ENCODE results near the gene NCAPG2. TPM values are rescaled to one million over a fixed set of nuclear protein-coding genes. Genes with fewer than 3 reads are reported as not detected.

NCAPG2 gene
- total RNA-seq, 1 experiment from 2014 or later, result 99.2 TPM

- TF ChIP-seq OVOL2 (CRISPR knock-in tag; IDR thresholded peaks at IDR 0.05; ENCODE audit: borderline replicate concordance) (no peak), JAZF1 (CRISPR knock-in tag; IDR thresholded peaks at IDR 0.05) (no peak), MLX (CRISPR knock-in tag; IDR thresholded peaks at IDR 0.05) (no peak), RELA (CRISPR knock-in tag; IDR thresholded peaks at IDR 0.05; ENCODE audit: borderline replicate concordance) (no peak), SMAD3 (CRISPR knock-in tag; IDR thresholded peaks at IDR 0.05; ENCODE audit: borderline replicate concordance) (no peak), CBFB (CRISPR knock-in tag; IDR thresholded peaks at IDR 0.05; ENCODE audit: low read depth) (no peak), GTF2I (CRISPR knock-in tag; conservative IDR thresholded peaks at IDR 0.05) (no peak), GABPB1 (CRISPR knock-in tag; IDR thresholded peaks at IDR 0.05) (no peak), ZNF317 (CRISPR knock-in tag; IDR thresholded peaks at IDR 0.05; ENCODE audit: borderline replicate concordance, low read depth) (no peak), FOXK1 (CRISPR knock-in tag; IDR thresholded peaks at IDR 0.05) (no peak)
These were observed 55.3 kb downstream of the NCAPG2 start (continued) for GRCh38 chr7:158649279-158649678.

GRCh38 chr7:158648787-158649186, 55.8 kb downstream of the NCAPG2 start:
- Mint-ChIP-seq H3K36me3 (peaks cover 74% of the 10 kb centered on the region), H3K4me1 (no peaks in the 10 kb centered on the region), H3K4me3 (no peak overlapping the region), H3K27ac (no peak overlapping the region), H3K27me3 (ENCODE audit: low read depth) (no peaks in the 10 kb centered on the region), H3K9me3 (peaks cover 4% of the 10 kb centered on the region)
- POLR2A ChIA-PET, result no interaction called here
- CTCF ChIA-PET, result no interaction called here
- DNase-seq (ENCODE audit: low spot score) (no peak), ATAC-seq (no peak)
- no peak for TF ChIP-seq OVOL2 (CRISPR knock-in tag; IDR thresholded peaks at IDR 0.05; ENCODE audit: borderline replicate concordance)
- TF ChIP-seq HMGXB4 (CRISPR knock-in tag; IDR thresholded peaks at IDR 0.05), result no peak
- TF ChIP-seq E2F1 (CRISPR knock-in tag; IDR thresholded peaks at IDR 0.05), result no peak
- TF ChIP-seq AFF4 (CRISPR knock-in tag; IDR thresholded peaks at IDR 0.05; ENCODE audit: borderline replicate concordance), result no peak
- TF ChIP-seq IRF1 (CRISPR knock-in tag; IDR thresholded peaks at IDR 0.05), result no peak
- no peak for TF ChIP-seq E2F4 (CRISPR knock-in tag; IDR thresholded peaks at IDR 0.05; ENCODE audit: borderline replicate concordance, low read depth)
- TF ChIP-seq ZMAT4 (CRISPR knock-in tag; IDR thresholded peaks at IDR 0.05), result no peak
- TF ChIP-seq CBFB (CRISPR knock-in tag; IDR thresholded peaks at IDR 0.05; ENCODE audit: low read depth), result no peak

All from WTC11 (cell line).